HepG2 (cell line): Measurements from ENCODE around the gene ZNF134. TPM values are rescaled to one million over a fixed set of nuclear protein-coding genes. Genes with fewer than 3 reads are reported as not detected.

Source experiments
- ZBTB40 ChIP-seq, 2 experiments: fragments of 450-650 bp in 1 of 2; sonication (generic) in 1 of 2; formaldehyde crosslinking in 1 of 2; IDR thresholded peaks; 2 replicates each; pipeline versions ENCODE4 v1.6.1 to v1.8.0; 2016 to 2022; ENCODE audit warnings: antibody characterized with exemption in 1 of 2, mild to moderate bottlenecking in 1 of 2, missing genetic modification reagents in 1 of 2
- ZNF205 ChIP-seq: IDR thresholded peaks from 2 replicates; pipeline ENCODE4 v1.6.1; 2018; ENCODE audit warnings: missing biosample characterization, missing genetic modification reagents
- ZNF33A ChIP-seq: sonication (generic); formaldehyde crosslinking; IDR thresholded peaks from 2 replicates; pipeline ENCODE4 v1.5.1; 2020; ENCODE audit warnings: missing genetic modification reagents, mild to moderate bottlenecking, moderate library complexity, borderline replicate concordance
- ZNF407 ChIP-seq: sonication (generic); formaldehyde crosslinking; IDR thresholded peaks from one replicate; pipeline ENCODE4 v1.5.1; 2020; ENCODE audit warnings: mild to moderate bottlenecking, missing genetic modification reagents; ENCODE audit errors: not compliant biosample characterization
- ZNF552 ChIP-seq: sonication (generic); formaldehyde crosslinking; IDR thresholded peaks from 2 replicates; pipeline ENCODE4 v1.9.0; 2022; ENCODE audit warnings: missing genetic modification reagents, mild to moderate bottlenecking, borderline replicate concordance
- polyA plus RNA-seq, 8 experiments: library from polyadenylated mRNA; depleted of rRNA in 3 of 8; stranded (reverse) in 7 of 8; unstranded in 1 of 8; fragments of >200 nt; fragmentation: Illumina TruSeq in 4 of 8; extraction: Trizol in 4 of 8; gene quantifications; 2 replicates each; pipeline versions ENCODE4 v1.2.1 to v1.2.3, GENCODE V29; 2011 to 2016; ENCODE audit warnings: low read depth in 4 of 8, missing spikeins in 1 of 8, mixed read lengths in 1 of 8; ENCODE audit not compliant: insufficient read depth in 1 of 8
- total RNA-seq, 5 experiments: library from RNA; depleted of rRNA; stranded (reverse); fragments of >200 nt; fragmentation: Illumina TruSeq; extraction: Trizol; gene quantifications; 2 replicates each; pipeline ENCODE4 v1.2.3, GENCODE V29; 2016; ENCODE audit warnings: low read depth in 1 of 5
- TF ChIP-seq, protein P1 (sequence below): sonication (generic); formaldehyde crosslinking; IDR thresholded peaks from 2 replicates; pipeline ENCODE4 v1.5.0; 2020; ENCODE audit warnings: missing genetic modification reagents
- TF ChIP-seq, protein P2 (sequence below): sonication (generic); formaldehyde crosslinking; IDR thresholded peaks from 2 replicates; pipeline ENCODE4 v1.4.0; 2020; ENCODE audit warnings: mild to moderate bottlenecking, missing genetic modification reagents

ZNF134 gene
- total and polyA plus RNA-seq, 2 of the 13 experiments (the other 11 are each of a cell fraction or from before 2014, with no cell fraction given), result 6.8 to 17.1 TPM

DNA sequence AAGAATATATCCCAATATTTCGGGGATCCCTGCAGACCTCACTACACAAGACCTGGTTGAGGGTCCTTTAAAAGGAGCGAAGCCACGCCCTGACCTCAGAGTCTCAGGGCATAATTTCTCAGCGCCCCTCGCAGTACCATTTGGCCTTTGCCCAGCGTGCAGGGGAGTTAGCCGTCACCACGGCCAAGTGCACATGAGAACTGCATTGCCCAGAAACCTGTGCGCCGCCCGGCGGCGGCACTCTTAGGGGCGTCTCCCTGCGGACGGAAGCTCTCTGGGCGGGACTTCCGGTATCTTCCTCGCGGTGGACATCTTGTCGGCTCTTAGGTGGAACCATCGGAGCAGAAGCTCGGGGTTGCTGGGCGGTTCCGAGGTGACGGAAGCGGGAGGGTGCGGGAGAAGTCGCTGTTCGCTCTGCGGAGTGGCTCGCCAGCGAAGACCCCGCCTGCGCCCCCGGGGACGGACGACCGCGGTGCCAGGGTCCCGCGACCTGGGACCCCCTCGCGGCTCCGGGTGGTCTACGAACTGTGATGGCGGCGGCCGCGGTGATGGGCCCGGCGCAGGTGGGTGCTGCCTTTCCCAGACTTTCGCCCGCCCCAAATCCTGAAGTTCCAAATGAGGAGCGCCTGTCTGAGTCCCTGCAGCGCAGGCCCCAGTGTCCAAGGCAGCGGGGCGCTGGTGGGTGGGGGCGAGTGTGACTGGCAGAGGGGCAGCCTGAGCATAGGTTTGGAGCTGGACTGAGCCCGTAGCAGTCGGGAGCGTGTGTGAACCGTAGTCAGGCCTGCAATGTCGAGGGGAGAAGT lies at the start of gene ZNF134 (continued):
- no peak for TF ChIP-seq ZNF407
- no peak for TF ChIP-seq ZNF33A (CRISPR knock-in tag)
- no peak; the same call in 1 of the 2 replicates for TF ChIP-seq ZNF552 (CRISPR knock-in tag)
- peak; percentile 36; the same call in 1 of the 2 replicates for TF ChIP-seq ZNF205 (CRISPR knock-in tag)
- TF ChIP-seq, protein P1, sequence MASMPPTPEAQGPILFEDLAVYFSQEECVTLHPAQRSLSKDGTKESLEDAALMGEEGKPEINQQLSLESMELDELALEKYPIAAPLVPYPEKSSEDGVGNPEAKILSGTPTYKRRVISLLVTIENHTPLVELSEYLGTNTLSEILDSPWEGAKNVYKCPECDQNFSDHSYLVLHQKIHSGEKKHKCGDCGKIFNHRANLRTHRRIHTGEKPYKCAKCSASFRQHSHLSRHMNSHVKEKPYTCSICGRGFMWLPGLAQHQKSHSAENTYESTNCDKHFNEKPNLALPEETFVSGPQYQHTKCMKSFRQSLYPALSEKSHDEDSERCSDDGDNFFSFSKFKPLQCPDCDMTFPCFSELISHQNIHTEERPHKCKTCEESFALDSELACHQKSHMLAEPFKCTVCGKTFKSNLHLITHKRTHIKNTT (CRISPR knock-in tag), result no peak
- TF ChIP-seq, protein P2, sequence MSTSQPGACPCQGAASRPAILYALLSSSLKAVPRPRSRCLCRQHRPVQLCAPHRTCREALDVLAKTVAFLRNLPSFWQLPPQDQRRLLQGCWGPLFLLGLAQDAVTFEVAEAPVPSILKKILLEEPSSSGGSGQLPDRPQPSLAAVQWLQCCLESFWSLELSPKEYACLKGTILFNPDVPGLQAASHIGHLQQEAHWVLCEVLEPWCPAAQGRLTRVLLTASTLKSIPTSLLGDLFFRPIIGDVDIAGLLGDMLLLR, result 0 out of 2 replicates have a peak, but pooled peaks have one; percentile 45
- TF ChIP-seq ZBTB40 (IDR thresholded peaks at IDR 0.05), result peak; percentile 64
- 0 out of 2 replicates have a peak, but pooled peaks have one; percentile 22 for TF ChIP-seq ZBTB40 (CRISPR knock-in tag; IDR thresholded peaks at IDR 0.05)
